Stimulated activated CD8-positive, alpha-beta memory T cell treated with anti-CD3 and anti-CD28 coated beads, Interleukin-4, amount 100 ng/mL, for 48 hours (primary cell): ENCODE measurements around the gene AKAP17A.
"Not testable (repeated sequence)": the region's sequence is repeated elsewhere in the genome, so short reads cannot be mapped to it uniquely, and the experiment has no call there.

ENCODE experiments used
- DNase-seq: peaks from one replicate; pipeline ENCODE4 v3.0.0-alpha.2; 2020

Gene AKAP17A

GRCh38 chrX:1609311-1609710 lies 17.9 kb downstream of the AKAP17A start:
- DNase-seq, result no peak

- DNase-seq, result no peak
Measured at GRCh38 chrX:1609762-1610161, 18.4 kb downstream of the AKAP17A start.

- no peak for DNase-seq
Measured at GRCh38 chrX:1610166-1610565, 18.8 kb downstream of the AKAP17A start.

GRCh38 chrX:1610736-1611135 lies 19.3 kb downstream of the AKAP17A start:
- no peak for DNase-seq

- DNase-seq, result no peak
Measured at GRCh38 chrX:1612641-1613286, 21.4 kb downstream of the AKAP17A start.

- DNase-seq, result no peak
Measured at GRCh38 chrX:1614927-1615326, 23.5 kb downstream of the AKAP17A start, which contains the start of gene ASMT. Gene ASMT (plus strand): TSS chrX:1615059. CDS start chrX:1615200, 141 bp downstream.

- no peak for DNase-seq
Measured at GRCh38 chrX:1618689-1619088, 27.3 kb downstream of the AKAP17A start.

- no peak for DNase-seq
Measured at GRCh38 chrX:1623691-1624090, 32.3 kb downstream of the AKAP17A start.

GRCh38 chrX:1624158-1624860 lies 32.9 kb downstream of the AKAP17A start:
- not testable (repeated sequence) for DNase-seq

GRCh38 chrX:1624861-1625215 lies 33.4 kb downstream of the AKAP17A start:
- DNase-seq, result not testable (repeated sequence)

- DNase-seq, result no peak
Measured at GRCh38 chrX:1629244-1629643, 37.8 kb downstream of the AKAP17A start.

GRCh38 chrX:1646009-1646408 lies 54.6 kb downstream of the AKAP17A start:
- DNase-seq, result no peak

- no peak for DNase-seq
Measured at GRCh38 chrX:1649621-1650020, 58.2 kb downstream of the AKAP17A start.
